Measurements from ENCODE around the gene PIM1.
"Not testable (repeated sequence)": the region's sequence is repeated elsewhere in the genome, so short reads cannot be mapped to it uniquely, and the experiment has no call there.

Gene PIM1

GRCh38 chr6:37180075-37180474 is 10.1 kb downstream of the PIM1 start:
- in situ Hi-C loops (cut with MboI; ENCODE audit: low sequenced_read_pairs), result no loop called here

GRCh38 chr6:37180610-37181009 is 10.7 kb downstream of the PIM1 start:
- H3K27me3 ChIP-seq (ENCODE audit: low read depth); H3K4me3 ChIP-seq; H3K36me3 ChIP-seq (replicated peaks); DNase-seq (ENCODE audit: low spot score in 2 of 2); in situ Hi-C loops (cut with MboI; ENCODE audit: low sequenced_read_pairs); H3K4me1 ChIP-seq; H3K9me3 ChIP-seq: not testable (repeated sequence)

More at GRCh38 chr6:37180075-37180474, 10.1 kb downstream of the PIM1 start:
- no peaks in the 10 kb centered on the region for H3K27me3 ChIP-seq (ENCODE audit: low read depth)
- no peak overlapping the region for H3K4me3 ChIP-seq
- H3K36me3 ChIP-seq (replicated peaks), result peaks cover 6% of the 10 kb centered on the region
- no peaks in the 10 kb centered on the region for H3K9me3 ChIP-seq
- H3K4me1 ChIP-seq, result no peaks in the 10 kb centered on the region; the same call in 1 of the 2 replicates
- DNase-seq (ENCODE audit: low spot score in 2 of 2), result no peak

- in situ Hi-C loops (cut with MboI; ENCODE audit: low sequenced_read_pairs), result no loop called here
- DNase-seq (ENCODE audit: low spot score in 2 of 2), result no peak
- Histone ChIP-seq H3K36me3 (replicated peaks) (no peaks in the 10 kb centered on the region), H3K9me3 (no peaks in the 10 kb centered on the region), H3K27me3 (ENCODE audit: low read depth) (no peaks in the 10 kb centered on the region), H3K4me3 (no peak overlapping the region), H3K4me1 (no peaks in the 10 kb centered on the region)
Measured at GRCh38 chr6:37182736-37183590, 13.0 kb downstream of the PIM1 start.

- H3K4me1 ChIP-seq; H3K36me3 ChIP-seq (replicated peaks); H3K9me3 ChIP-seq; H3K4me3 ChIP-seq; H3K27me3 ChIP-seq (ENCODE audit: low read depth); in situ Hi-C loops (cut with MboI; ENCODE audit: low sequenced_read_pairs); DNase-seq (ENCODE audit: low spot score in 2 of 2): not testable (repeated sequence)
Measured at GRCh38 chr6:37185949-37186720, 16.2 kb downstream of the PIM1 start.

GRCh38 chr6:37187321-37188022 is 17.5 kb downstream of the PIM1 start:
- Histone ChIP-seq H3K36me3 (replicated peaks) (no peaks in the 10 kb centered on the region), H3K27me3 (ENCODE audit: low read depth) (no peaks in the 10 kb centered on the region), H3K4me1 (no peaks in the 10 kb centered on the region), H3K9me3 (no peaks in the 10 kb centered on the region), H3K4me3 (no peak overlapping the region)
- DNase-seq (ENCODE audit: low spot score in 2 of 2), result no peak
- in situ Hi-C loops (cut with MboI; ENCODE audit: low sequenced_read_pairs), result no loop called here

- in situ Hi-C loops (cut with MboI; ENCODE audit: low sequenced_read_pairs), result no loop called here
- H3K9me3 ChIP-seq, result no peaks in the 10 kb centered on the region
- H3K27me3 ChIP-seq (ENCODE audit: low read depth), result no peaks in the 10 kb centered on the region
- H3K36me3 ChIP-seq (replicated peaks), result no peaks in the 10 kb centered on the region
- no peak for DNase-seq (ENCODE audit: low spot score in 2 of 2)
- H3K4me3 ChIP-seq, result no peak overlapping the region
- H3K4me1 ChIP-seq, result no peaks in the 10 kb centered on the region
Measured at GRCh38 chr6:37188962-37189510, 19.1 kb downstream of the PIM1 start.

GRCh38 chr6:37190159-37190535 is 20.2 kb downstream of the PIM1 start:
- no peak overlapping the region for H3K4me3 ChIP-seq
- H3K36me3 ChIP-seq (replicated peaks), result no peaks in the 10 kb centered on the region
- no peaks in the 10 kb centered on the region for H3K9me3 ChIP-seq
- DNase-seq (ENCODE audit: low spot score in 2 of 2), result no peak
- no peaks in the 10 kb centered on the region for H3K27me3 ChIP-seq (ENCODE audit: low read depth)
- no peaks in the 10 kb centered on the region for H3K4me1 ChIP-seq
- in situ Hi-C loops (cut with MboI; ENCODE audit: low sequenced_read_pairs), result no loop called here

- no peaks in the 10 kb centered on the region for H3K4me1 ChIP-seq
- DNase-seq (ENCODE audit: low spot score in 2 of 2), result no peak
- in situ Hi-C loops (cut with MboI; ENCODE audit: low sequenced_read_pairs), result no loop called here
- H3K27me3 ChIP-seq (ENCODE audit: low read depth), result no peaks in the 10 kb centered on the region
- no peaks in the 10 kb centered on the region for H3K36me3 ChIP-seq (replicated peaks)
- no peak overlapping the region for H3K4me3 ChIP-seq
- no peaks in the 10 kb centered on the region for H3K9me3 ChIP-seq
Measured at GRCh38 chr6:37192666-37193065, 22.7 kb downstream of the PIM1 start.

- H3K9me3 ChIP-seq; H3K27me3 ChIP-seq (ENCODE audit: low read depth); DNase-seq (ENCODE audit: low spot score in 2 of 2); H3K4me3 ChIP-seq; H3K4me1 ChIP-seq; in situ Hi-C loops (cut with MboI; ENCODE audit: low sequenced_read_pairs); H3K36me3 ChIP-seq (replicated peaks): not testable (repeated sequence)
Measured at GRCh38 chr6:37194886-37195285, 24.9 kb downstream of the PIM1 start.

- H3K4me3 ChIP-seq; H3K27me3 ChIP-seq (ENCODE audit: low read depth); DNase-seq (ENCODE audit: low spot score in 2 of 2); H3K9me3 ChIP-seq; H3K36me3 ChIP-seq (replicated peaks); H3K4me1 ChIP-seq; in situ Hi-C loops (cut with MboI; ENCODE audit: low sequenced_read_pairs): not testable (repeated sequence)
Measured at GRCh38 chr6:37196451-37196850, 26.5 kb downstream of the PIM1 start.

GRCh38 chr6:37200085-37200484 is 30.1 kb downstream of the PIM1 start:
- no peaks in the 10 kb centered on the region for H3K27me3 ChIP-seq (ENCODE audit: low read depth)
- H3K4me1 ChIP-seq, result no peaks in the 10 kb centered on the region
- in situ Hi-C loops (cut with MboI; ENCODE audit: low sequenced_read_pairs), result loop anchor here (10.0 to 25.0 kb wide), 3 partner anchors 175 to 588 kb away; partner anchors contain the start of gene C6orf89
- no peak overlapping the region for H3K4me3 ChIP-seq
- H3K36me3 ChIP-seq (replicated peaks), result no peaks in the 10 kb centered on the region
- no peak for DNase-seq (ENCODE audit: low spot score in 2 of 2)
- H3K9me3 ChIP-seq, result no peaks in the 10 kb centered on the region

- Histone ChIP-seq H3K9me3 (no peaks in the 10 kb centered on the region), H3K27me3 (ENCODE audit: low read depth) (no peaks in the 10 kb centered on the region), H3K36me3 (replicated peaks) (no peaks in the 10 kb centered on the region), H3K4me3 (no peak overlapping the region), H3K4me1 (no peaks in the 10 kb centered on the region)
- in situ Hi-C loops (cut with MboI; ENCODE audit: low sequenced_read_pairs), result loop anchor here (10.0 to 25.0 kb wide), 3 partner anchors 177 to 589 kb away; partner anchors contain the start of gene C6orf89
- no peak for DNase-seq (ENCODE audit: low spot score in 2 of 2)
Measured at GRCh38 chr6:37201726-37202125, 31.8 kb downstream of the PIM1 start.

- H3K27me3 ChIP-seq (ENCODE audit: low read depth), result no peaks in the 10 kb centered on the region
- no peaks in the 10 kb centered on the region for H3K36me3 ChIP-seq (replicated peaks)
- H3K9me3 ChIP-seq, result no peaks in the 10 kb centered on the region
- in situ Hi-C loops (cut with MboI; ENCODE audit: low sequenced_read_pairs), result loop anchor here (10.0 to 25.0 kb wide), 3 partner anchors 178 to 591 kb away; partner anchors contain the start of gene C6orf89
- no peak overlapping the region for H3K4me3 ChIP-seq
- no peaks in the 10 kb centered on the region for H3K4me1 ChIP-seq
- no peak for DNase-seq (ENCODE audit: low spot score in 2 of 2)
Measured at GRCh38 chr6:37202788-37203491, 33.0 kb downstream of the PIM1 start.

Data from HAP-1 (cell line).